ENCODE results near the gene SIGMAR1. TPM values are rescaled to one million over a fixed set of nuclear protein-coding genes. Genes with fewer than 3 reads are reported as not detected.

Gene SIGMAR1
- total and polyA plus RNA-seq, 2 of the 8 experiments (the other 6 are each of a cell fraction or from before 2014, with no cell fraction given) = 84.2 to 134 TPM

GRCh38 chr9:34669809-34670562, 32.4 kb upstream of the SIGMAR1 start:
- POLR2A ChIA-PET (ENCODE audit: partially characterized antibody) = interaction anchor here (0.8 to 1.2 kb wide), 3 partner anchors 9 to 320 kb away, joined by 3 to 4 read pairs (median 3); partner anchors contain the start of gene IL11RA
- 77% methylated on average over 5 of the region's 5 CpGs; no CpG with 5 or more reads in 1 of the 2 experiments for WGBS, 2 experiments (ENCODE audit: extremely low coverage in 1 of 2, insufficient coverage in 1 of 2, insufficient read length in 1 of 2, insufficient replicate concordance in 2 of 2, low coverage in 1 of 2, low lambda C conversion rate in 2 of 2, missing lambda C conversion rate in 1 of 2)
- no peak overlapping the region for H2BK120ac ChIP-seq (replicated peaks; ENCODE audit: low read depth, low read length)
- no peak overlapping the region for H4K8ac ChIP-seq (ENCODE audit: extremely low read depth, insufficient read depth, low read length)
- no peak overlapping the region for H3K4me2 ChIP-seq (ENCODE audit: insufficient read depth in 1 of 2, low read depth in 2 of 2, low read length in 2 of 2)
- H3K14ac ChIP-seq (ENCODE audit: insufficient read length) = no peak overlapping the region
- H3K23ac ChIP-seq (ENCODE audit: insufficient read length) = no peak overlapping the region
- CTCF ChIA-PET (ENCODE audit: partially characterized antibody) = interaction anchor here (0.6 to 5.5 kb wide), 4 partner anchors 13 to 40 kb away, joined by 3 to 27 read pairs (median 4); no protein-coding TSS in a partner anchor
- H3K9ac ChIP-seq (replicated peaks in 1 of 4; ENCODE audit: extremely low read depth in 1 of 4, low read depth in 3 of 4, low read length in 3 of 4) = no peak overlapping the region
- H2AFZ ChIP-seq (ENCODE audit: low read length) = no peak overlapping the region
- no peak overlapping the region for H3K27ac ChIP-seq (ENCODE audit: low read depth, low read length)
- no peak for DNase-seq (ENCODE audit: low read depth in 1 of 2, low spot score in 2 of 2)
- FAIRE-seq = no peak
- no peak overlapping the region for H2BK12ac ChIP-seq (ENCODE audit: low read depth, low read length)
- H3K56ac ChIP-seq (replicated peaks; ENCODE audit: insufficient read length, low read depth, low read length) = no peak overlapping the region
- H2AK5ac ChIP-seq (ENCODE audit: low read depth, low read length) = no peak overlapping the region
- no peak overlapping the region for H3K4ac ChIP-seq (replicated peaks; ENCODE audit: insufficient read length, low read depth, low read length)
- no peak overlapping the region for H2BK15ac ChIP-seq (ENCODE audit: low read length)
- H3K9me3 ChIP-seq (ENCODE audit: insufficient read depth in 2 of 2, low read depth in 1 of 2, low read length in 1 of 2) = peaks cover 3 to 5% of the 10 kb centered on the region in 2 experiments; a peak in 1 of 4 replicates
- no peaks in the 10 kb centered on the region for H3K27me3 ChIP-seq (replicated peaks in 1 of 4; ENCODE audit: control insufficient read depth in 3 of 4, extremely low read depth in 1 of 4, insufficient read depth in 3 of 4, low read length in 3 of 4)
- peaks cover 4% of the 10 kb centered on the region; the same call in 1 of the 2 replicates for H3K23me2 ChIP-seq (ENCODE audit: low read depth, low read length)
- no peaks in the 10 kb centered on the region for H3K79me1 ChIP-seq (ENCODE audit: low read depth, low read length)
- peaks cover 0 to 8% of the 10 kb centered on the region in 2 experiments; a peak in 1 of 4 replicates for H3K79me2 ChIP-seq (ENCODE audit: control insufficient read depth in 1 of 2, insufficient read depth in 2 of 2, low read length in 2 of 2)
- H4K20me1 ChIP-seq (replicated peaks in 1 of 2; ENCODE audit: control insufficient read depth in 1 of 2, insufficient read depth in 2 of 2, low read length in 2 of 2) = peaks cover 0 to 6% of the 10 kb centered on the region in 2 experiments
- H3K4me3 ChIP-seq (ENCODE audit: extremely low read depth in 1 of 4, insufficient read depth in 2 of 4, low read depth in 3 of 4, low read length in 4 of 4) = no peak overlapping the region
- H2BK5ac ChIP-seq (ENCODE audit: low read depth, low read length) = no peak overlapping the region
- H4K91ac ChIP-seq (replicated peaks; ENCODE audit: insufficient read length, low read length) = no peak overlapping the region
- H3K36me3 ChIP-seq (ENCODE audit: control insufficient read depth in 2 of 4, insufficient read depth in 4 of 4, low read length in 3 of 4) = peaks cover 0 to 5% (median 0%) of the 10 kb centered on the region in 4 experiments; a peak in 3 of 8 replicates
- no peak overlapping the region for H3K18ac ChIP-seq (ENCODE audit: extremely low read depth, low read length)
- H3K4me1 ChIP-seq (replicated peaks in 1 of 4; ENCODE audit: control insufficient read depth in 3 of 4, insufficient read depth in 4 of 4, low read length in 3 of 4) = peaks cover 0 to 1% (median 0%) of the 10 kb centered on the region in 4 experiments; a peak in 1 of 7 replicates
- H4K5ac ChIP-seq (ENCODE audit: insufficient read length, low read depth, low read length) = no peak overlapping the region
- no peak overlapping the region for H2BK20ac ChIP-seq (ENCODE audit: low read length)
- TF ChIP-seq RXRA (IDR thresholded peaks at IDR 0.05; ENCODE audit: insufficient read depth, low read depth, low read length) (no peak), USF2 (IDR thresholded peaks at IDR 0.05; ENCODE audit: low read length) (no peak), SP1 (IDR thresholded peaks at IDR 0.05; ENCODE audit: low read depth, low read length) (no peak), E2F6 (IDR thresholded peaks at IDR 0.05) (no peak), SAP30 (IDR thresholded peaks at IDR 0.05; ENCODE audit: insufficient read depth, insufficient replicate concordance, low read length) (no peak), BACH1 (IDR thresholded peaks at IDR 0.05; ENCODE audit: low read length) (no peak), TEAD4 (IDR thresholded peaks at IDR 0.05; ENCODE audit: low read depth, low read length) (no peak), HDAC6 (IDR thresholded peaks at IDR 0.05; ENCODE audit: low read depth, low read length) (no peak), MAX (IDR thresholded peaks at IDR 0.05) (no peak)
